ENCODE measurements around the gene ACBD4. TPM values are rescaled to one million over a fixed set of nuclear protein-coding genes. Genes with fewer than 3 reads are reported as not detected.

The ACBD4 gene
- total and polyA plus RNA-seq, 2 donors (not counting 3 experiments of a cell fraction or from before 2014, with no cell fraction given), result 4.5 to 7.5 TPM

DNA sequence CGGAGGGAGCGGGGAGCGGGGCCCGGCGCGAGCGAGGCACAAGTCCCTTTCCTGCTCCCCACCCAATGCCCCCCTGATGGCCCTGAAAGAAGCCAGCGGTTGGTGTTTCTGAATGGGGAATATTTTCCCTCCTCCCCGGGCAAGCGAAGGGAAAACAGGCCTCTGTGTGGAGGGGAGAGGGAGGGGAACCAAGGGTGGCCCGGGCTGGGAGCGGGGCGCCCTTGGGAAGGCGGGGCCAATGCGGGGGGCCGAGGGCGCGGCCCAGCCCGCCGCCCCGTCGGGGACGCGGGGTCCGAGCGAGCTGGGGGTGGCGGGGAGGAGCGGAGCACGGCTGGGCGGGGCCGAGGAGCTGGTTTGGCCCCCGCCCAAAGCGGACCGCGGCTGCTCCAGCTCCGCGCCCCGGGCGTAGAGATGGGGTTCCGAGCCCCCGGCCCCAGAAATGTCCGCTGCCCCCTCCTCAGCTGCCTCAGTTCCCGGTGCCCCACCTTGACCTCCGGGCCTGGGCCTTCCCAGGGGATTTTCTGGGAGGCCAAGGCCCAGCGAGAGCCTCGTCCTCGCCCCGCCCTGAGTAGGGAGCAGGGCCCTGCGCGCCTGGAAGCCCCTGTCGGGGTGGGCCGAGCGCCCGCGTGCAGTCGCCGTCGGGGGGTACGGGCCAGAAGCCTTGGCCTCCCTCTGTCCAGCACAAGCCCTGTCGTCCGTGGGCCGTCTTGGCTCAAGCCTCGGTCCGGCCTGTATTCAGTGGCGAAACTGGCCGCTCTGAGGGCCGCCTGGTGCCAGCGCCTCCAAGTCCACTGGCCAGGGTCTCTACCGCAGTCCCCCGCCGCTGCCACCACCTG, 8.9 kb downstream of the ACBD4 start:
- peak overlapping the region; percentile 27 for H2AFZ ChIP-seq (ENCODE audit: low read depth, low read length)
- H3K36me3 ChIP-seq (ENCODE audit: control insufficient read depth in 2 of 2, extremely low read depth in 1 of 2, insufficient read depth in 2 of 2, low read length in 2 of 2), result no peaks in the 10 kb centered on the region
- H3K4me3 ChIP-seq (replicated peaks in 1 of 3; ENCODE audit: insufficient read depth in 1 of 3, low read depth in 1 of 3, low read length in 3 of 3), result peak overlapping the region in 1 of 3 experiments; percentile 23
- intact Hi-C loops (cut with micrococcal nuclease) (loop anchor here (10.0 kb wide), 1 partner anchor 230 kb away; no protein-coding TSS in a partner anchor), dilution Hi-C loops (cut with MboI; ENCODE audit: extremely low pct_ligation_motif_present, low sequenced_read_pairs) (no loop called here)
- CTCF ChIA-PET, result interaction anchor here (2.5 to 10.4 kb wide), 2 partner anchors 8 to 53 kb away, joined by 9 to 393 read pairs; partner anchors contain the start of gene ACBD4
- H3K9me1 ChIP-seq (replicated peaks; ENCODE audit: control insufficient read depth, extremely low read depth, insufficient read depth, low read length), result no peaks in the 10 kb centered on the region
- H3K9ac ChIP-seq (replicated peaks; ENCODE audit: extremely low read depth, insufficient read depth, low read length), result no peak overlapping the region
- H4K20me1 ChIP-seq (replicated peaks; ENCODE audit: control insufficient read depth, extremely low read depth, insufficient read depth, low read length), result no peaks in the 10 kb centered on the region
- BruUV-seq (replicated peaks), result no TSS peak
- no peaks in the 10 kb centered on the region for H3K9me3 ChIP-seq (replicated peaks; ENCODE audit: control insufficient read depth, insufficient read depth, low read length)
- no peak overlapping the region for H3K4me2 ChIP-seq (ENCODE audit: insufficient read depth, low read length)
- peaks cover 8% of the 10 kb centered on the region for H3K79me2 ChIP-seq (ENCODE audit: control insufficient read depth, insufficient read depth, low read length)
- peak; percentile 42 for TF ChIP-seq POLR2A (IDR thresholded peaks at IDR 0.05; ENCODE audit: low read depth, low read length)
- no peak for TF ChIP-seq MAX (IDR thresholded peaks at IDR 0.05; ENCODE audit: insufficient read depth, insufficient read length)
- peak; percentile 33 for TF ChIP-seq POLR2AphosphoS5 (IDR thresholded peaks at IDR 0.05; ENCODE audit: insufficient read depth, low read depth, low read length)
- H3K27me3 ChIP-seq (ENCODE audit: control insufficient read depth in 2 of 2, insufficient read depth in 2 of 2, low read length in 2 of 2), result no peaks in the 10 kb centered on the region
- no peak overlapping the region for H3K27ac ChIP-seq (ENCODE audit: insufficient read depth, low read depth, low read length)
- DNase-seq (ENCODE audit: low read depth, low spot score) (no peak), FAIRE-seq (no peak)
- H3K4me1 ChIP-seq (ENCODE audit: control insufficient read depth, extremely low read depth, insufficient read depth, low read length), result peaks cover 10% of the 10 kb centered on the region
- POLR2A ChIA-PET, result no interaction called here

DNA sequence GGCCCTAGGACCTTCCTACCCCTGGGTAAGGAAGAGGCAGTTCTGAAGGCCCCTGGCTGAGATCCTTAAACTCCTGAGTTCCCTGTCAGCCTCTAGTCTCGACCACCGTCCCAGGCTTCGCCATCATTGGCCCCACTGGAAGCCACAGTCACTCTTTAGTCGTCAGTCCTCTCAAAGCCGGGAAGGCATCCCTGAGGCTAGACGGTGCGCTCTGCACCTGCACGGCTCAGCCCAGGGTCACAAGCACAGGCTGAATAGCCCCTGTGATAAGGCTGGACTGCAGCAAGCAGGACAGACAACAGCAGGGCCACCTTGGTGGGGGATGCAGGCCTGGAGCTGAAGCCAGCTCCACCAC, 9.5 kb downstream of the ACBD4 start:
- H3K9ac ChIP-seq (replicated peaks; ENCODE audit: extremely low read depth, insufficient read depth, low read length), result no peak overlapping the region
- H3K4me1 ChIP-seq (ENCODE audit: control insufficient read depth, extremely low read depth, insufficient read depth, low read length), result peaks cover 10% of the 10 kb centered on the region
- H3K9me3 ChIP-seq (replicated peaks; ENCODE audit: control insufficient read depth, insufficient read depth, low read length), result no peaks in the 10 kb centered on the region
- peaks cover 14% of the 10 kb centered on the region for H3K79me2 ChIP-seq (ENCODE audit: control insufficient read depth, insufficient read depth, low read length)
- H3K27ac ChIP-seq (ENCODE audit: insufficient read depth, low read depth, low read length), result no peak overlapping the region
- DNase-seq (ENCODE audit: low read depth, low spot score) (no peak), FAIRE-seq (no peak)
- no peaks in the 10 kb centered on the region for H3K36me3 ChIP-seq (ENCODE audit: control insufficient read depth in 2 of 2, extremely low read depth in 1 of 2, insufficient read depth in 2 of 2, low read length in 2 of 2)
- no TSS peak for BruUV-seq (replicated peaks)
- intact Hi-C loops (cut with micrococcal nuclease) (loop anchor here (10.0 kb wide), 1 partner anchor 230 kb away; no protein-coding TSS in a partner anchor), dilution Hi-C loops (cut with MboI; ENCODE audit: extremely low pct_ligation_motif_present, low sequenced_read_pairs) (no loop called here)
- H3K9me1 ChIP-seq (replicated peaks; ENCODE audit: control insufficient read depth, extremely low read depth, insufficient read depth, low read length), result no peaks in the 10 kb centered on the region
- CTCF ChIA-PET, result interaction anchor here (2.5 to 10.4 kb wide), 2 partner anchors 9 to 53 kb away, joined by 9 to 393 read pairs; partner anchors contain the start of gene ACBD4
- no peak overlapping the region for H2AFZ ChIP-seq (ENCODE audit: low read depth, low read length)
- no peaks in the 10 kb centered on the region for H3K27me3 ChIP-seq (ENCODE audit: control insufficient read depth in 2 of 2, insufficient read depth in 2 of 2, low read length in 2 of 2)
- H4K20me1 ChIP-seq (replicated peaks; ENCODE audit: control insufficient read depth, extremely low read depth, insufficient read depth, low read length), result no peaks in the 10 kb centered on the region
- TF ChIP-seq JUN (IDR thresholded peaks at IDR 0.05; ENCODE audit: borderline replicate concordance, insufficient read depth, insufficient read length, low read depth), result no peak
- TF ChIP-seq MYC (IDR thresholded peaks at IDR 0.05; ENCODE audit: low read depth, low read length), result no peak
- no peak for TF ChIP-seq MAX (IDR thresholded peaks at IDR 0.05; ENCODE audit: insufficient read depth, insufficient read length)
- H3K4me2 ChIP-seq (ENCODE audit: insufficient read depth, low read length), result no peak overlapping the region
- POLR2A ChIA-PET, result interaction anchor here (1.2 kb wide), 1 partner anchor 9 kb away, joined by 10 read pairs; the partner anchor contains the start of gene ACBD4
- no peak overlapping the region for H3K4me3 ChIP-seq (replicated peaks in 1 of 3; ENCODE audit: insufficient read depth in 1 of 3, low read depth in 1 of 3, low read length in 3 of 3)
